SKM-1 (cell line): ENCODE data around the gene C5orf34.
"Not testable (repeated sequence)": the region's sequence is repeated elsewhere in the genome, so short reads cannot be mapped to it uniquely, and the experiment has no call there.

Experiments
- DNase-seq: peaks from one replicate; lab custom pipeline; 2025; ENCODE audit not compliant: unreplicated experiment; lab: John Stamatoyannopoulos, UW

Gene C5orf34

DNA sequence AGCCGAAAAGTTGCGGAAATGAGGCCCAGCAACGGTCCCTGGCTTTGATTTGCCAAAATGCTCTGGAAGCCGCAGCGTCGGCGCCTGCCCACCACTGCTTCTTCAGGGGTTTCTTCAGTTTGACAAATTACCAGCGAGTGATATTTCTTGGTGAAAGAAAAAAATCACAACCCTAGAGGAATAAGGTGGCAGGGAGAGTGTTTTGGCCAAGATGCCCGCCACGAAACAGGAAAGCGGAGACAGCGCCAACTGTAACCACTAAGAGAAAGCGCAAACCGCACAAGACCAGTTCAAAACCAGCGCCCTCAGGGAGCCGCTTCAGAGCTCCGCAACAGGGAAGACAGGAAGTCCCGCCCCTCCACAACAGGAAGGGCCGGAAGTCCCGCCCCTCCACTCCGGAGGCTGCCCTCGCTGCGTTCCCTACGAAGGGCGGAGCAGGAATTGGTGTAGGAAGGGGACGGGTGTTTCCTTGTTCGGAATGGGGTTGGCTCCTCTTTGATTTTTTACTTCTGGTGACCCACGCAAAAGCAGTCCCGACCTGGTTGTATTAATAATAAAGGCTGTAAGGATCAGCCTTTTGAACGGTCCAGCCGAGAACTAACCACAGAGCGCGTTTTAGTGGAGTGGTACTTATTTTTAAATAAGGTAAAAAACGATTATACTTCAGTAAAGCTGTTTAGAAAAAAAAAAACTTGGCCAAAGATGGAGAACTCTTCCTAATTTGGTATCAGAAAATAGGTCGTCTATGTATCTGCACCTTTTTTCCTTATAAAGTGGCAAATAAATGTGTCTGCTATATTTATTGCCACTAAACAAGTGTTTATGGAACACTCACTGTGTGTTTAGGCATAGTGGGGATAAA is at the start of gene C5orf34:
TSS of gene C5orf34 (minus strand) at position 333 of the 862 bp plus-strand sequence. CDS start 5,809 bp downstream, outside the sequence.
- peak; percentile 88 for DNase-seq

DNA sequence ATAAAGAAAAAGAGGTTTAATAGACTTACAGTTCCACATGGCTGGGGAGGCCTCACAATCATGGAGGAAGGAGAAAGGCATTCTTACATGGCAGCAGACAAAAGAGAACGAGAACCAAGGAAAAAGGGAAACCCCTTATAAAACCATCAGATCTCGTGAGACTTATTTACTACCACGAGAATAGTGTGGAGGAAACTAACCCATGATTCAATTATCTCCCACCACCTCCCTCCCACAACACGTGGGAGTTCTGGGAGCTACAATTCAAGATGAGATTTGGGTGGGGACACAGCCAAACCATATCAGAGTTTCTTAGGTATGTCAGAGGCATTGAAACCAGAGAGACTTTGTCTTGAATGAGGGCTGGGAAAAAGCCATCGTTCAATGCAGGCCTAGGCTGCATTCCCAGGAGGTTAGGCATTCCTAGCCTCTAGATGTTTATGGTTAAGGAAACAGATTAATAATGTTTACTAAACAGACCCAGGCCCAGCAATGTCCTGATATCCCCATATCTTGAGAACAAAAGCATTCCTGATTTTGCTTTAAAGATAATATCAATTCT is 49.4 kb upstream of the C5orf34 start:
- no peak for DNase-seq

DNA sequence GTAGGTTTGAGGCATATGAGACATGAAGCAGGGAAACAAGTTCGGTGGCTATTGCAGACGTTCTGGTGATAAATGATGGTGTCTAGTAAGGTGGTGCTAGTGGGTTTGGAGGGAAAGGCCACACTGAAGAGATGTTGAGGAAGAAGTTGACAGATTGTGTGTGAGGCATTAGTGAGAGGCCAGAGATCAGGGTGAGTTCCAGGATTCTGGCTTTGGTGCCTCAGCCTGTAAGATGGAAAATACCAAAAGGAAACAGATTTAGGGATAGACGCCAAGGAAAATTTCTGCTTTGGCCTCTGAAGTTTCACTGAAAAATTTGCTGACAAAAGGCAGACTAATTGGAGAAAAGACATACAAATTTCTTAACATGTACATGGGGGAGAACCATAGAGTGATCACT is 48.4 kb upstream of the C5orf34 start:
- DNase-seq = no peak

- no peak for DNase-seq
Measured at GRCh38 chr5:43561356-43561755, 46.4 kb upstream of the C5orf34 start.

DNA sequence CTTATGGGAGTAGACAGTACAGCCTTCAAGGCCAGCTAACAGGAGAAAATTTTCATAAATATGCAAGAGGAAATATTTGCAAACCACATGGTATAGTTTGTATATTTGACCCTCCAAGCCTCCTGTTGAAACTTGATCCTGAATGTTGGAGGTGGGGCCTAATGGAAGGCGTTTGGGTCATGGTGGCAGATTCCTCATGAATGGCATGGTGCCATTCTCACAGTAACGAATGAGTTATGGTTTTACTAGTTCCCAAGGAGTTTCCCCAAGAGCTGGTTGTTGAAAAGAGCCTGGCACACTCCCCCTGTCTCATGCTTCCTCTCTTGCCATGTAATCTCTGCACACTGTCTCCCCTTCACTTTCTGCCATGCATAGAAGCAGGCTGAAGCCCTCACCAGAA is 45.2 kb upstream of the C5orf34 start:
- no peak for DNase-seq

DNA sequence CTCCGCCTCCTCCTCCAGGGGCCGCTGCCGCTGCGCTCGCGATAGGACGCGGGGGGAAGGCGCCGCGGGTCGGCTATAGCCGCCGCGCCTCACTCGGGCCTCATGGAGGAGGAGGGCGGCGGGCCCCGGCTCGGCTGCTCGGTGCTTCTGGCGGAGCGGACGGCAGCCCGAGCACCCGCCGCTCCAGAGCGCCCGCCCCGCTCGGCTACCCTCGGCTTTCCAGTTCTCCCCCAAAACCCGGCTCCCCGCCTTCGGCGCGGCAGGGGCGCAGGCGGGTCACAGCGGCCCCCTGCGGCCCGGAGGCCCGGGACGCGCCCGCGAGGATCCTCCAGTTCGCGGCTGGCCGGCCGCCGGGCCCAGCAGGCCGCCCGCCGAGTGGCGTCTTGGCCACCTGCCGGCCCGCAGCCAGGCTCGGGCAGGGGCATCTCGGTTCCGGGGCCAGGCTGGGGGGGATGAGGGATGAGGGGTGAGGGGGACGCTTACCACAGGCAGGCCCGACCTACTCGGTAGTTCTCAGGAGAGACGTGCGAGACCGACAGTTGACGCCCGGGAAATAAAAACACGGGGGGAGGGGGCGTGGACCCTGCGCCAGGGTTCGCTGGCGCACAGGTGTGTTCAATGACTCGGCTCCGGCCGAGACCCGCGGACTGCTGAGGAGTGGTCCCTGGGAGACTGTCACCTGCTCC is 42.1 kb upstream of the C5orf34 start, which contains the start of gene PAIP1:
TSS of gene PAIP1 (minus strand) at position 221 of the 686 bp plus-strand sequence. CDS start 231 bp downstream, outside the sequence.
- DNase-seq = peak; percentile 46

DNA sequence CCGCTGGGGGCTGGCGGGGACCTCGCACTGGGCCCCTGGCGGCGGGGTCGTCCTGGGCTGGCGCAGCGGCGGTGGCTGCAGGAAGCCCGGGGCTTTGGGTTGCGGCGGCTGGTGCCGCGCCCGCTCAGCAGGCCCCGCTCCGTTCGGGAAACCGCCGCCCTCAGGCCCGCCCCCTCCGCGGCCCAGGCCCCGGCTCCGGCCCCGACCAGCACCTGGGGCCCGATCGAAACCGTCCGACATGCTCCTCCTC is 41.6 kb upstream of the C5orf34 start:
- DNase-seq = not testable (repeated sequence)

GRCh38 chr5:43555895-43556606 is 41.1 kb upstream of the C5orf34 start:
- no peak for DNase-seq

GRCh38 chr5:43554497-43554896 is 39.5 kb upstream of the C5orf34 start:
- no peak for DNase-seq

GRCh38 chr5:43553381-43553780 is 38.4 kb upstream of the C5orf34 start:
- DNase-seq = no peak

- no peak for DNase-seq
Measured at GRCh38 chr5:43551731-43552130, 36.8 kb upstream of the C5orf34 start.

DNA sequence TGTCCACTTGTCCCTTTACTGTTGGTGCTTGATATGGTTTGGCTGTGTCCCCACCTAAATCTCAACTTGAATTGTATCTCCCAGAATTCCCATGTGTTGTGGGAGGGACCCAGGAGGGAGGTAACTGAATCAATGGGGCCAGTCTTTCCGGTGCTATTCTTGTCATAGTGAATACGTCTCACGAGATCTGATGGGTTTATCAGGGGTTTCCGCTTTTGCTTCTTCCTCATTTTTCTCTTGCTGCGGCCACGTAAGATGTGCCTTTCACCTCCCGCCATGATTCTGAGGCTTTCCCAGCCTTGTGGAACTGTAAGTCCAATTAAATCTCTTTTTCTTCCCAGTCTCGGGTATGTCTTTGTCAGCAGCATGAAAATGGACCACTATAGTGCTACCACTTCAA is 34.3 kb upstream of the C5orf34 start:
- not testable (repeated sequence) for DNase-seq

DNA sequence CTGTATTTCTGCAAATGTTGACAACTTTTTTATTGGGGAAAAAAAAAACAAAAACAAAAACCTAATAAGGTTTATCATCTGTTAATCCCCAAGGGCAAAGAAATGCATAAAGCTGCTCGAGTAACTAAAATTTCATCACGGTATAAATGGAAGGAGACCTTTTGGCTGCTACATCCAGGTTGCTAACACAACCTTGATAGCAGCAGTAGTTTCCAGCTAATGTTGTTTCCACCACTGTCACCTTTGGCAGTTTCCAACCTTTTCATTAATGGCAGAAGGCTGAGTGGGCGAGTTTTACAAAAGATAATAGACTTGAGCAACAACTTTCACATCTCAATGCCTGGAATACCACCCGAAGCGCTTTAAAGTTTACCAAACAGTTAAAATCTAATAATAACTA is 33.4 kb upstream of the C5orf34 start:
- no peak for DNase-seq

DNA sequence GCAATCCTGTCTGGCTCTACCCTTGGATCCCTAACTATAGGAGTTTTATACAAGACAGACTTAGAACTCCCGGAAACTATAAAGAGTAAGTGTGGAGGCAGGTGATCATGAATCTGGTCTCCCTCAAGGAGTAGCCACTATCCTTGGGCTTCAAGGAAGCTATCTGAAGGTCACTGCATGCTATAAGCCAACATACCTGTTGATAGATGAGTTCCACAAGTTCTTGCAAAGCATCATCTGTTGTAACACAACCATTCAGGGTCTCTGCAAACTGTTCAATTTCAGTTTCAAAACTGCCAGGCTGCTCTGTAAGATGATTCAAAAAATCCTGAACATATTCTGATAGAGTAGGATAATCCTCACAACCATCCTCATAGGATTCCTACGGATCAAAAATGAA is 32.6 kb upstream of the C5orf34 start:
- no peak for DNase-seq

GRCh38 chr5:43543434-43543833 is 28.5 kb upstream of the C5orf34 start:
- no peak for DNase-seq

GRCh38 chr5:43540746-43541145 is 25.8 kb upstream of the C5orf34 start:
- no peak for DNase-seq

DNA sequence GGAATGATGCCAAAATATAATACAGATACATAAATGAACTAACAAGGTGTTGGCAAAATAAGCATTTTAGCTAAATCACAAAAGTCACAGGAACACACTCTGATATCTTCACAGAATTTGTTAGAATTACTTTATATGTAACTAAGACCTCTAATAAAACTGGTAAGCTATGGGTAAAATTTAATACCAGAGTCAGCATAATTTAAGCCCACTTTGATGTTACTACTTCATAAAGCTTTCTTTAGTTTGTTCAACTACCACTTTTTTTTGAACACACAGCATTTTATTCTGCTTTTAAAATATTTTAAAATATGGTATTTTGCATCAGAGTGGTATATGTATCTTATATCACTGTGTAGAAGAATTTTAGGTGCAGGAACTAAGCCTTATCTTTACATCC is 22.0 kb upstream of the C5orf34 start:
- no peak for DNase-seq

DNA sequence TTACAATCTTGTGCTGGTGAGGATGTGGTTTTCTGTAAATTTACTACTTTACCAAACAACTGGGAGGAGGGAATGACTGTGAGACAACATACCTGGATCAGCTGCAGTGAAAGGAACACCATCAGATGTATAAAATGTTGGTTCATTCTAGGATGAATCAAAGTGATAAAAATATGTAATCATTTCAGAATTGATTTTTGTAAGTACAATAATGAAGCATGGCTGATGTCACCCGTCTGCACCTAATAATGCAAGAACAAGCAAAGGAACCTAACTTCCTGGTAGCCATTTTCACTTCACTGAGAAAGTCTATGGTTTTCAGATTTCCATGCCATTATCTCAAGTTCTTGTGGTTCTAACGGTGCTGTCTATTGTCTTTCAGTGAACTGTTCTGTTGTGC is 18.7 kb upstream of the C5orf34 start:
- DNase-seq = no peak

DNA sequence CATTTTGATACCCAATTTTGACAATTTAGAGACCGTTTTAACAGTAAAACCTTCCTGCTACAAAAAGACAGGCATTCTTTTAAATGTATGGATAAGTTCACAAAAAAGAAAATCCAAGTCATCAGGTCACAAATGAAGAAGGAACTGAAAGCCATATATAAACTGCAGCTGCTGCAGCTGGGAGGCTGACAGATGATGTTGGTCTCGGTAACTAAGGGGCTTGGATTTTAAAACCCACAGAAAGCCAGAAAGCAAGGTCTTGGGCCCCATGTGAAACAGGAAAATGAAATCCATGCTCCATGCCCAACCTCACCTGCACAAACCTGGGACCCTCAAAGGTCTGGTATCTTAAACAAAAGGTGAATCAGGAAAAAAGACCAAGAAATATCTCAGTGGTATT is 15.7 kb upstream of the C5orf34 start:
- DNase-seq = no peak

DNA sequence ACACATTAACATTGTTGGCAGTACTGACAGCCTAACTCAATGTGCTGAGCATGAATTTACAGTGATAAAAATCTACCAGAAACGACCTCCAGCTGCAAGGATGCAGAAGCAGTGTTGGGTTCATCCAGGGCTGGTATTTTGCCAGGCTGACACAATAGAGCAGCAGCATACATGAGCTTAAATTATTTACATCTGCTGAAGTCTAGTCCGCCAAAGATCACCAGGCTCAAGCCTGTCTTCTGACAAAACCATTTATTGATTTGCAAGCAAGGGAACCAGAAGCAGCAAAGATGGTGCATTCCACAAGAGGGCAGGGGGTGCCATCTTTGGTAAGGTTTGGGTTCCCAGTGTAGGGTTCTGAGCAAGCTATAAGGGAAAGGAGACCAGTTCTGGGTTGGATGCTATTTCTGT is 8.7 kb upstream of the C5orf34 start:
- DNase-seq = no peak

GRCh38 chr5:43520615-43521014 is 5.7 kb upstream of the C5orf34 start:
- DNase-seq = no peak

- DNase-seq = no peak
Measured at GRCh38 chr5:43515678-43516048, 715 bp upstream of the C5orf34 start.
